HTERT RPE-1 (cell line): ENCODE results near the gene REG4.
"Not testable (repeated sequence)": the region's sequence is repeated elsewhere in the genome, so short reads cannot be mapped to it uniquely, and the experiment has no call there.

Experiments
- in situ Hi-C: fragments of 300-500 bp; cut with MboI; formaldehyde crosslinking; loops from 4 replicates; pipeline ENCODE4 v1.14.3; 2020; ENCODE audit warnings: low sequenced_read_pairs

REG4 gene

DNA sequence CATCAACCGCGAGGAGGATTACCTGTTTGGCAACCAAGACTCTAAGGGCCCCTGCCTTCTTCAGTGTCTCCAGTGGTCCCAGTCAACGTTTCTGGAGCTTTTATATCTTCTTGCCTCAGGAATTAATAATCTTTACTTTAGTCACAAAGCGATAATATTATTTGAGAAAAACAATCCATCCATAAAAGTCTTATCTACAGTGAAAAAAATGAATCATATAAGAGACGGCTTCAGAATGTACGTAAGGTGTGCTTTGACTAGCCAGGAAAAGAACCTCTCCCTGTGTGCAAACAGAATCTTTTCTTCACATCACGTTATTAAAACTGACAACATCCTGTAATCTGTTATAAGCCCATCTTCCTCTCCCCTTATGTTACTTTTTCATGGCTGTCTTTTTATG is at the start of gene REG4:
Gene REG4 (minus strand): TSS at position 74 of the 400 bp plus-strand sequence. CDS start 2,691 bp downstream, outside the sequence.
- in situ Hi-C loops: no loop called here

DNA sequence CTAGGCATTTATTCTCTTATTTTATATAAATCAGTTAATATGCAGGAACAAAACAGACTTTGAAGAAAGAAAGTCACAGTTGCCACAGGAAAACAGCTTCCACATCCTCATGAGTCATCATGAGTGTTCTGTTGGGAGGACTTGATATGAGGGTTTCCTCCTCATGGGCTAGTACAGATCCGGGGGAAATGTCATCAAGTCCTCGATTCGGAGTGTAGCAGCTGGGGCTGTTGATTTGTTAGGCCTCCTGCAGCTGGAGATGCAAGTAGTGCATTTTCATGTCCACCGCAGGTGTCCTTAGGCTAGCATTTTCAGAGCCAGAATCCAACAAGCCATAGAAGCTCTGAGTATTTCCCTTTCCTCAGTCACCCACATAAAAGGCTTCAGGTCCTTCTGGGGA is 48.4 kb upstream of the REG4 start:
- in situ Hi-C loops: no loop called here

DNA sequence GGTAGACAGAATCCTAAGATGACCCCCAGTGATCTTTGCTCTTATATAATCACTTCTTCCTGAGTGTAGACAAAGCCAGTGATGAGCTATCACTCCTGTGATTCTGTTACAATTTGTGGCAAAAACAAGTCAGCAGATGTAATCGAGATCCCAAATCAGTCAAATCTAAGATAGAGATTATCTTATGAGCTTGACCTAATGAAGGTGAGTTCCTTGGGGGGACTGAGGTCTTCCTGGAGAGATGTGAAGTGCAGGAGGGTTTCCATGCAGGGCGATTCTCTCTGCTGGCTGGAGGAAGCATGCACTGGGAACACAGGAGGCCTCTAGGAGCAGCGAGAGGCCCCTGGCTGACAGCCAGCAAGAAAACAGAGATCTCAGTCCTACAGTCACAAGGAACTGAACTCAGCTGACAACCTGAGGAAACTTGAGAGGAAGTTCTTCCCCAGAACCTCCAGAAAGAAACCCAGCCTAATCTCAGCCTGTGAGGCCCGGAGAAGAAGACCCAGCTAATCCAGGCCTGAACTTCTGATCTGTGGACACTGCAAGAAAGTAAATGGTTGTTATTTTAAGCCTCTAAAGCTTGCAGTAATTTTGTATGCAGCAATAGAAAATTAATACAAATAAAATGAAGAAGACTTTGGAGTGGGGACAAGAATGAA is 47.4 kb upstream of the REG4 start:
- in situ Hi-C loops: not testable (repeated sequence)

DNA sequence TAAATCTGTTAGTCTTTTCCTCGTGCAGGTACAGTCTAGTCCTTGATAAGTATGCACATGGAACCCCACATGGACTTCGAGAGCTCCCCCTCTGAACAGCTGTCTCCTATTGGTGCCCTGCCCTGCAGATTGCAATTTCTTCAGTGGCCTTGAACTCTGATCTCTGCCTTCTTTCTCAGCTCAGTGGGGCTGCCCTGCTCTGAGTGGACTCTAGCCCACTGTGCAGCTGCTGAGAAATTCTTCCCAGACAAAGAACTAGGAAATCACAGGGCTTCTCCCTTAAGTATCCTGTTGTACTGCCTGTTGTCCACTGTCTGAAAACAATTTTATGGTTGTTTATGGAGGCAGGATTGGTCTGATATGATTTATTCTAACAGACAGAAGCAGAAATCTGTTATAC is 46.9 kb upstream of the REG4 start:
- in situ Hi-C loops: no loop called here

DNA sequence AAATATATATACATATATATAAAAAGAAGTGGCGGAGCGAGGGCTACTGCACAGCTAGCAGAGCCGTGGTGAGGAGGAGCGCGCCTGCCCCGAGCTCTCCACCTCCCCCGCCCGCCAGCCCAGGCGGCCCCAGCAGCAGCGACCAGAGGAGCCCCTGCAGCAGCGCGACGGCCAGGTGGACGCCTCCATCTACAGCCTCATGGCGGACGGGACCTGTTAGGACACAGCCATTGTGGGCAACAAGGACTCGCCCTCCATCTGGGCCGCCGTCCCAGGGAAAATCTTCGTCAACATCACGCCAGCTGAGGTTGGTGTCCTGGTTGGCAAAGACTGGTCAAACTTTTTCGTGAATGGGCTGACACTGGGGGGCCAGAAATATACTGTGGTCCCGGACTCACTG is 41.9 kb upstream of the REG4 start:
- in situ Hi-C loops: no loop called here

DNA sequence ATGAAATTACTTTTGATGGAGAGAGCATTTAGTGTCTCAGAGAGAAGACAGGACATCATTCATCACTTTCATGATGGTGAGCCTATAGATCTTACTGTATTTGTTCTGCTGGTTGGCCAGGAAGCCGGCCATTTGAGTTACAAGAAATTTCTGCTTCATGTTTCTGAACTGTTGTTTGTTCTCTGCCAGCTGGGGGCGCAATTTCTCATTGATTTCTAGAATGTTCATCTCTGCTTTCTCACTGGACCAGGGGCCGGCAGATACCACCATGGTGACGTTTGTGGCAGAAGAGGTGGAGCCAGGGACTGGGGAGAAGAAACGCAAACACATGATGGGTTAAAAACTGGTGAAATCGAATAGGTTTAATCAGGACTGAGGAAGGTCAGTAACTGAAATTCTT is 32.9 kb upstream of the REG4 start:
- in situ Hi-C loops: not testable (repeated sequence)

DNA sequence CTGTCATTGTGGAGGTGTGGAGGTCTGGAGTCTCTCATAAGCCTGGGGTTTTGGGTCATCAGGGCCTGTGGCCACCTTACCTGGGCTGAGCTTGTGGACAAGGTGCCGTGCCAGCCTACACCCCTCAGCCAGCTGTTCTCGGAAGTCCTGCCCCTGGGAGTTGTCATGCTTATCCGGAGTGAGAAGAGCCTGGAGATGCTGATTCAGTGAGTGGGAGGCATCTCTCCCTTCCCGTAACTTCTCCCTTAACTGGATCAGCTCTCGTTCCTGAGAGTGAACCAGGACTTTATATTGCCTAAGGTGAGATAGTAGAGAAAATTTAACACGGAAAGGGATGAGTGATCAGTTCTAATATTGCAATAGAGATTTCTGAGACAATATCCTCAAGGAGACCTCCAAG is 30.0 kb upstream of the REG4 start:
- in situ Hi-C loops: no loop called here

DNA sequence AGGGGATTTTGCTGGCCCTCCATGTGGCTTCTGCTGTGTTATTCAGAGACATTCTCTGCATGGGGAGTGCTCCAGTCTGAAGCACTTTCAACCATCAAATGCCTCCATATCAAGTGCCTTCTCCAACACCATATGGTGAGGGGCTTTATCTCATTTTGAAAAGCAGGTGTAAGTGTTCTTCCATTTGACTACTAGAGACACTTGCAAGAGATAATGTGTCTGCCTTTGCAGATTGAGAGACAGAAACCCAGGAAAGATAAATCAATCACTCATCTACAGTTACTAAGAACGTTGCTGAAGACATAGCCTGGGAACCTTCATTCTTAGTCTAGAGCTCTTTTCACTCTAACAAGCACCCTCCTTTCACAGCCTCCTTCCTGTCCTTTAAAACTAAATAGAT is 29.5 kb upstream of the REG4 start:
- in situ Hi-C loops: no loop called here

DNA sequence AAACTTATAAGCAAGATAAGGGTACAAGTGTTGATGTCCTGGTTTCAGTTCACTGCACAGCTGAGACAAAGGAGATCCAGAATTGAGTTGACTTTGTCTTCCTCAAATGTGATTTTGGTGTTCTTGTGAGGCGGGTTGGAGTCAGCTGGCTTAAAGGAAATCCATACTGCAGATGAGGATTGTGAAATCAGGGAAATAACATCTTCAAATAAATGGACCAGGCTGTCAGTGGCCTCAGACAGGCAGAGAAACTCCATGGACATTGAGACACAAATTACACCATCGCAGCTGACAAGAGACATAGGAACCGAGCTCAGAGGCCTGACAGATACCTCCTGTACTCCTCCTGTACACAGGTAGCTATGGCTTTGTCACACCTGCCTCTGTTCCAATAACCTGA is 27.0 kb upstream of the REG4 start:
- in situ Hi-C loops: no loop called here

DNA sequence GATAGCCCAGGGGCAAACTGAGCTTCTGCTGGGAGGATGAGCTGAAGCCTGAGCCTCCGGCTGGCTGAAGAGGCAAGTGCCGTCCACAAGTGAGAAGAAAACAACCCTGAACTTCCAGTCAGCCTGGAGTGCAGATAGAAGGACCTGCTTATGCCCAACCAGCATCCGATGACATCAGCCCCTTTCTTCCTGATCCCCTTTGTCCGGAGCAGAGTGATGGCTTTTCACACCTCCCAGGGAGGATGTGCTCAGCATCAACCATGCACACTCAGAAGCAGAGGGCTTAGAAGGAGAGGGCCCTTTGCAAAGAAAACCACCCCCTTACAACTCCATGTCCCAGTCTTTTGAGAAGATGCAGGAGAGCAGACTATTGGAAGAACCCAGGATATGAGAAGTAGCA is 23.7 kb upstream of the REG4 start:
- in situ Hi-C loops: no loop called here

DNA sequence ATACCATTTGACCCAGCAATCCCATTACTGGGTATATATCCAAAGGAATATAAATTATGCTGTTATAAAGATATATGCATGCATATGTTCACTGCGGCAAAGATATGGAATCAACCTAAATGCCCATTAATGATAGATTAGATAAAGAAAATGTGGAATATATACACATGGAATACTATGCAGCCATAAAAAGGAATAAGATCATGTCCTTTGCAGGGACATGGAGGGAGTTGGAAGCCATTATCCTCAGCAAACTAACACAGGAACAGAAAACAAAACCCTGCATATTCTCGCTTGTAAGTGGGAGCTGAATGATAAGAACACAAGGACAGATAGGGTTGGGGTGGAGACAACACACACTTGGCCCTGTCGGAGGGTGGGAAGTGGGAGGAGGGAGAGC is 19.8 kb upstream of the REG4 start:
- in situ Hi-C loops: no loop called here

DNA sequence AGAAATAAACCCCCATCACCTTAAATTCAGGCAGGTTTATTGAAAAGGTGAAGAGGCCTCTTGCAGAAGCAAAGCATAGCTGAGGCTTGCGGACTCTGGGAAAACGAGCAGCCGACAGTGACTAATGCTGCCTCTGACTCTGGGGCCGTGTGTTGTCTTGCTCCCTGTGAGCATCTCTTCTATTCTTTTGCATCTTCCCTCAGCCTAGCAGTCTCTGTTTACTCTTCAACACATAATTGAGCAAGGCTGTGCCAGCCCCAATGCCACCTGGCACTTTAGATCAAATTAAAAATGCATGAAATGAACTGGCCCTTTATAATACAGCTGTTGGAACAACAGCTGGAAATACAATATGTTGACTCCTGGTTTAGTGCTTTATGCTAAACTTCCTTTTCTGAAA is 18.4 kb upstream of the REG4 start:
- in situ Hi-C loops: no loop called here

DNA sequence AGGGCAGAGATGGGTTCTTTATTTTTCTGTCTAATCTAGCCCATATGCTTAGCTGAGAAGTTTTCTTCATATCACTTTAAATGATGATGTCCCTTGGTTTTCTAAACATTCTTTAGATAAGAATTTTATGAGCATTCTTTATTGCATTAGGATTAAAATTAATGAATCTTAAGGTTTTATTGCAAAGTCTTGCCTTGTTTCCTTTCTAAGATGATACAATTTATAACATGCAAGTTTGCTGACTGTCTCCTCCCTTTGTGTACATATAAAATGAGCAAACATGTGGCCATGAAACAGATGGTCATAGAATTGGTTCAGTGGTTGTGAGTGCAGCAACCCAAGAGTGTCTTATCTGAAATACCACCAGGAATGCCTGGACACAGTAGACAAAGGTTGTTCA is 17.7 kb upstream of the REG4 start:
- in situ Hi-C loops: not testable (repeated sequence)

DNA sequence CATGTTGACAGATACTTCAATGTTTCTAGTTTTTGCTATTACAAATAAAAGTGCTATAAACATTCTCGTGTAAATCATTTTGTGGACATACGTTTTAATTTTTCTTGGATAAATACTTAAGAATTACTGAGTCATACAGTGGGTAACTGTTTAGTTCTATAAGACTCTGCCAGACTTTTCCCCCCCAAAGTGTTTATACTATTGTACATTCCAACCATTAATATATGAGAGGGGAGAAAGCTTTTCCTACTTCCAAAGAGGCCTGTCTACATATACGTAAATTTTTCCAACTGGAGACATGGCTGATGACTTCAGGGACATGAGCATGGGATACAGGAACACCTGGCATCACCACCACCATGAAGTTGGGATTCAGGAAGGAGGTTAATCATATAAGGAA is 17.0 kb upstream of the REG4 start:
- in situ Hi-C loops: no loop called here

DNA sequence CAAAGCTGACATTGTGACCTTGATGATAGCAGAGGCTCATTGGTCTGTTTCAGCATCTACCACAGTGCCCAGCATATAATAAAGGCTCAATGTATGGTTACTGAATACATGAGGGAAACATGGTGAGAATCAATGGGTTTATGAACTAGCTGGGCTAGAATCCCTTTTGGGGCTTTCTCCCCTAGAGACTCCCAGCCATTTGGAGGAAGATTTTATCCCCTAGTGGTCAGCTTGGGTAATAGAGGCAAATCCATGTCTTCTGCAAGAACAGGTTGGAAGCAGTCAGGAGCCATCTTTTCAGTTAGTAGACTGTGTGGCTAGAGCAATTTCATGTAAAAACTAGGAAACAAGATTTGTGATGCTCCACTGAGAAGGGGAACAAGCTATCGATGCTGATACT is 15.8 kb upstream of the REG4 start:
- in situ Hi-C loops: no loop called here

DNA sequence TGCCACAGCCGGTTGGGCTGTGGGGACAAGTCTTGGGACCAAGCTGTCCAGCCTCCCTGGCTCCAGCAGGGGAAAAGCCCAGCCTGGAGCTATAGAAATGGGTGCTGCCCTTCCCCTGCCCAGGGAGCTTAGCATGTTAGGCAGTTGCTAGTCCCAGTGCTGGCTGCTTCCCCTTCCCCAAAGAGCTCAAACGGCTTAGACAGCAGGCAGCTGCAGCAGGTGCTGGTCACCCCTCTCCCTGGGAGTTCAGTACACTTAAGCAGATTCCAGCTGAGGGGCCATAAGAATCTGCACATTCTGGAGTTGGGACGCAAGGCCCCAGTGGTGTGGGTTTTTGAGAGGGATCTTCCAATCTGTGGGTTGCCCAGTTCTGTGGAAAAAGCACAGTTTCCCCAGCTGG is 11.1 kb upstream of the REG4 start:
- in situ Hi-C loops: no loop called here

DNA sequence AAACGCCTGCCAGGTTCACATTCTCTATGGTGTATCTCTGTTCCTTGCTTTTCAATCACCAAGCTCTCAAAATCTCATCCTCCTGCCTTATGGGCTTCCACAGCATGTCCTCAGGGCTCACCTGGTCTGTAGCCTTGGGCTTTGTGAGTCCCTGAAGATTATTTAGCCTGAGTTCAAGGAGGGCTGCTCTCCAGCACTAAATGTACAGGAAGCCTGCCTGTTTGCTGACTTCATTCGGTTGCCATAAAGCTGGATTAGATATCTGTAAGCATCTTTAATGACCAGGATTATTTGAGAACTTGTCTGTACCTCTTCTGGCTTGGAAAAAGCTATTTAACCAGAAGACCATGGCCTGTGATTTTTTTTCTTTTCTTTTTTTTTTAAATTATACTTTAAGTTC is 6.9 kb upstream of the REG4 start:
- in situ Hi-C loops: no loop called here

DNA sequence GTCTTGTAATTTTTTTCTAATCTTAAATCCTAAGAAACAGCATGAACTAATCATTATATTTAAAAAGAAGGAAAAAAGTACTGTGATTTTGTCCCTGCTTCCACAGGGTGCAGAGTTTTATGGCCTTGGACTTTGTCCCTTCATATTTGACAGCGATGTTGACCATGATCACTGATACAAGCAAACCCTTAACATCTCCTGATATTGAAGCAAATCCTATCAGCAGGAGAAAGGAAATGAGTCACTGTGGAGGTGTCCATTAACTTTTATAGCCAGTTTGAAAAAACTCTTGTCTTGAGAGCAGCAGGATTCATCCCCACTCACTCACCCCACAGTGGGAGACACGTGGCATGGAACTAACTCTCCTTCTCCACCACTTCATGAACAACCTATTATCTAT is 5.1 kb upstream of the REG4 start:
- in situ Hi-C loops: no loop called here

DNA sequence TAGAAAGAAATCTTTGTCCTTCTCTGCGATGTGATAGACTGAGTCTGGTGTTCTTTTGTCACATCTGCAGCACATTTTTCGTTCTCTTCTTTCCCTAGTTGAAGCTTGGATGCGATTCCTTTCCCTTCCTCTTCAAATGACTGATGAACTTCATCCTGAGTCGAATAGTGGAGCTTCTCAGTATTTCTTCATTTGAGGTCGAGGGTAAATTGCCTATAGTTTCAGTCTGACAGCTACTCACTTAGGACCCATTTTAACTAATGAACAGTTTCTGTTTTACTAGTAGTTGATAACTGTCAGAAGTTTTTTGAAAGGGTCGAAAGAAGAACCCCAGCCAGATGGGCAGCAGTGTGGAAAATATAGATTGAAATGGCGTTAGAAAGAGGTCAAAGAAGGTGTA is 4.7 kb upstream of the REG4 start:
- in situ Hi-C loops: no loop called here

DNA sequence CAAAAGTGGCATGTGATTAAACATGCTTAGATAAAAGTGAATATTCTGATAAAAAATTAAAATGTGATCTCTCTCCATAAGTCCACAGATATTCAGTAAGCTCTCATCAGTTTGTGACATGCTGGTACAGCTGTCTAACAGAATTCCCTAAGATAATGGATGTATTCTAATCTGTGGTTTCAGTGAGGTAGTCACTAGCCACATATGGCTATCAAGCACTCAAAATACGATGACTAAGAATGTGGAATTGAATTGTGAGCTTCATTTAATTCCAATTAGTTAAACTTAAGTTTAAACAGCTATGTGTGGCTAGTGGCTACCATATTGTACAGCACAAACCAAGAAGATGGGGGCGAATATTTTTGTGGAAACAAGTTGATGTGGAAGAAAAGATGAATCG is 4.1 kb upstream of the REG4 start:
- in situ Hi-C loops: no loop called here

DNA sequence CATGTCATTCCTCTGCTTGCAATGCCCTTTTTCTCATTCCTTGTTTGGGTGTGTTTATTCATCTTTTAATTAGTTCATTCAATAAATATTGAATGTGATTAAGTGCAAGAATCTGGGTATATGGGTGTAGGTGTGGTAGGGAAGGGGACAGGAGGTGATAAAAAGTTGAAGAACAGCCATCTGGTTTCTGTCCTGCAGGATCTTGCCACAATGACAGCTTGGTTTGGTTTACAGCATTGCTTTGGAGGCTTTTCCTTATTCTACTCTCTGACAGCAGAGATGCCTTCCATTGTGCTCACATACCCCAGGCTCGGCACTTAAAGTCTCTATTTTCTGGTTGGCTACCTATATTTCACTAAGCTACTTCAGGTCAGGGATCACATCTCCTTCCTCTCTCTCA is 3.0 kb upstream of the REG4 start:
- in situ Hi-C loops: no loop called here

DNA sequence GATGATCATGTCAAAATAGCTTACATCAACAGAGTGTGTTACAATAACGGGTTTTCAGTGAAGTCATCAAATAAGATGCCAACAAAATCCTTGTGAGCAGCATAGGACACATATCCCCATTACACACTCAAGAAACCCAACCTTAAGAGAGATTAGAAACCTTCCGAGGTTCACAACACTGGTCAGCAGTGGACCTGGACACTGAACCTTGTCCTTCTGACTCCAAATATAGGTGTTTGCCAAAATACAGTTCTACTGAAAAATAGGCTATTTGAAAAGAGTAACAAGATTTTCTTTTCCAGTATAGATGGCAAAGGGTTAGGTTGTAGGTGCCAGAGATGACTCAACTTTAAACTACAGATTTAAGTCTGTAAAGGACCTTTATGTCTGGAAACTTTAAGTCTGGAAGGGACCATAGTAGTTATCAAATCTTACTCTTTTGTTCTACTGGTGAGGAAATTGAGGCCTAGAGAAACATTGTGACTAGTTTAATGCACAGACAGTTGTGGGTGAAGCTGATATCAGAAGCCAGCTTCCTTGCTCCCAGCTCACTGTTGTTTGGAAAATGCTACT is 811 bp upstream of the REG4 start:
- in situ Hi-C loops: no loop called here

DNA sequence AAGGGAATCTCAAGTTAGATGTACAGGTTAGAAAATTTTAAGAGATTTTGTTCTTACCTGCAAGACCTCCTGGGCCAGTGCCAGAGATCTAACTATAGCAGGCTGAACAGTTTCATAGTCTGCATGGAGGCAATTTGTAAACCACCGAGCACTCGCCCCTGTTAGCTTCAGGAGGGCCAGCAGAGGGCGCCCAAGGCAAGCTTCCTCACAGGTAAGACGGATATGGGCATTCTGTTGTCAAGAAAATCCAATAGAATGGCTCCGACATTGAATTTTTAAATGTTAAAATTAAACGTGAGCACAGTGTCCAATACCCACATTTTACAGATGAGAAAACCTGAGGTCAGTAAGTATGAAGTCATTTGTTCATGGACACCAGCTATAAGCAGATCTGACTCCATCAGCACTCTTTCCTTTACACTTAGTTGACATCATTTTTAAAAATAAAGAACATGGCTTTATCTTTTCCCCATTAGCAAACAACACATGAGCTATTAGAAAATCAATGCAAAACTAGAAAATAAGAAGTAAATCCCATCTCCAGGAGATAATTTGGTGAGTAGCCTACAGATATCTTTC is 2.2 kb downstream of the REG4 start:
- in situ Hi-C loops: no loop called here
